C1 segment of cervical spinal cord (tissue), 14 donors: ENCODE data around the gene S1PR4.
A peak's percentile ranks its signal among the peaks of the same experiment; 100 is the strongest.
"Not testable (repeated sequence)": the region's sequence is repeated elsewhere in the genome, so short reads cannot be mapped to it uniquely, and the experiment has no call there.

Experiments
- DNase-seq, 14 donors: peaks; one replicate each; lab custom pipeline; 2025; lab: John Stamatoyannopoulos, UW

Gene S1PR4

DNA sequence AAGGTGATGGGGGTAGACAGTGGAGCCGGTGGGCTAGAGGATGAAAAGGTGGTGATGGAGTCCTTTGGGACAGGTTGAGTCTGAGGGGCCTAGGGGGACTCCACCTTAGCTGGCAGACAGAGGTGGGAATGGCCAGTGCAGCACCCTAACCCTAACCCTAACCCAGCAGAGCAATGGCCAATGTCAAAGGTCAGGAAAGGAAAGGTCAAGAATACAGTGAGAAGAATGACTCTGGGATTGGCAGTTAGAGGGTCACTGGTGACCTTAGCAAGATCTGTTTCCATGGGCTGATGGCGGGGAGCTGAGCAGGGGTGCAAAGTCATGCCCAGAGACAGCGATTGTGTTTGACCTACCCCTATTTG, 26.2 kb upstream of the S1PR4 start:
- no peak for DNase-seq

DNA sequence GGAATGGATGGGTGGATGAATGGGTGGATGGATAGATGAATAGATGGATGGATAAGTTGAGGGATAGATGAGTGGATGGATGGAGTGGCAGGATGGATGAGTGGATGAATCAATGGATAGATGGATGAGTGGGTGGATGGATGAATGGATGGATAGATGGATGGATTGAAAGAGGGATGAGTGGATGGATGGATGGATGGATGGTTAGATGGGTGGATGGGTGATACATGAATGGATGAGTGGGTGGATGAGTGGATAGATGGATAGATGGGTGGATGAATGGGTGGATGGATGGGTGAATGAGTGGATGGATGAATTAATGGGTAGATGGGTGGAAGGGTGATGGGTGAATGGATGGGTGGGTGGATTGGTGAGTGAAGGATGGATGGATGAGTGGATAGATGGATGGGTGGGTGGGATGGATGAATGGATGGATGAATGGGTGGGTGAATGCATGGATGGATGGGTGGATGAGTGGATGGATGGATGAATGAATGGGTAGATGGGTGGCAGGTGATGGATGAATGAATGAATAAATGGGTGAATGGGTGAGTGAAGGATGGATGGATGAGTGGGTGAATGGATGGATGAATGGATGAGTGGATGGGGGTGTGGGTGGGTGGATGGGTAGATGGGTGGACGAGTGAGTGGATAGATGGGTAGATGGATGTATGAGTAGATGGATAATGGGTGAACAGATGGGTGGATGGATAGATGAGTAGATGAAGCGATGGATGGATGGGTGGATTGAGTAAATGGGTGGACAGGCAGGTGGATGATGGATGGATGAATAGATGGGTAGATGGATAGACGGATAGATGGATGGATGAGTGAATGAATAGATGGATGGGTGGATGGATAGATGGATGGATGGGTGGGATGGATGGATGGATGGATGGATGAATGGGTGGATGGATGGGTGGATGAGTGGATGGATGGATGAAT, 25.0 kb upstream of the S1PR4 start:
- no peak for DNase-seq

DNA sequence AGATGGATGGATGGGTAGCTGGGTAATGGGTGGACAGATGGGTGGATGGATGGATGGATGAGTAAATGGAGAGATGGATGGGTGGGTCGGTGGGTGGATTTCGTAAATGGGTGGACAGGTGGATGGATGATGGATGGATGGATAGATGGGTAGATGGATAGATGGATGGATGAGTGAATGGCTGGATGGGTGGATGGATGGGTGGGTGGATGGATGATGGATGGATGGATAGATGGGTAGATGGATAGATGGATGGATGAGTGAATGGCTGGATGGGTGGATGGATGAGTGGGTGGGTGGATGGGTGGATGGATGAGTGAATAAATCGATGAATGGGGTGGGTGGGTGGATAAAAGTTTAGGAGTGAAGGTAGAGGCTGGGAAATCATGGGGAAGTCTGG, 24.1 kb upstream of the S1PR4 start:
- not testable (repeated sequence) for DNase-seq

DNA sequence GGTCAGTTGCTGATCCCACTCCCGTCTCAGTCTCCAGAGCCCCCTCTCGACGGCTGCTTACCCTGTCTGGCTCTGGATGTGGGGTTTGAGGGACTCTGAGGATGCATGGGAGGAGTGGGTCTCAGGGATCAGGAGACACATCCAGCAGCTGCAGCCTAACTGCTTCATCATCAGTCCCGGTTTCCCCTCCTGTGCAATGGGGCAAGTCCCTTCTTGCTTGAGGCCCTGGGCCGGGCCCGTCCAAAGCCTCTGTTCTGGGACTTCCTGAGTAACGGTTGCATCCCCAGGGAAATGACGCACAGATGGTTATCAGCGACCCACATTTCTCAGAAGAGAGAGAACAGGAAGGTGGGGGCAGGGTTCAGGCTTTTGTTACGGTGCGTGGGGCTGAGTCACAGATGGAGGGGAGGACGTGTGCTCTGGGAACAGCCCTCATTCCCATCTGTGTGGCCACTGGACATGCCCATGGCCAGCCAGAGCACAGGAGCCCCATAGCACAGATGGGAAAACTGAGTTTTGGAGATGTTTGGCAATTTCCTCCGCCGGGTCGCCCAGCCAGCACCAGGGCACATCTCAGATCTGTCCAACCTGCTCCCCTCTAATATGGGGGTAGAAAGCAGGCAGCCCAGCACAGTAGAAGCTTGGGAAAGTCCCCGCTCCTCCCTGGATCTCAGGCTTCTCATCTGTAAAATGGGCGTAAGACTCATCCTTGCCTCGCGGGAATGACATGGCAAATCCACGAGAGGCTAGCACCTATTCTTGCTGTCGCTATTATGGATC, 23.4 kb upstream of the S1PR4 start:
- no peak for DNase-seq

DNA sequence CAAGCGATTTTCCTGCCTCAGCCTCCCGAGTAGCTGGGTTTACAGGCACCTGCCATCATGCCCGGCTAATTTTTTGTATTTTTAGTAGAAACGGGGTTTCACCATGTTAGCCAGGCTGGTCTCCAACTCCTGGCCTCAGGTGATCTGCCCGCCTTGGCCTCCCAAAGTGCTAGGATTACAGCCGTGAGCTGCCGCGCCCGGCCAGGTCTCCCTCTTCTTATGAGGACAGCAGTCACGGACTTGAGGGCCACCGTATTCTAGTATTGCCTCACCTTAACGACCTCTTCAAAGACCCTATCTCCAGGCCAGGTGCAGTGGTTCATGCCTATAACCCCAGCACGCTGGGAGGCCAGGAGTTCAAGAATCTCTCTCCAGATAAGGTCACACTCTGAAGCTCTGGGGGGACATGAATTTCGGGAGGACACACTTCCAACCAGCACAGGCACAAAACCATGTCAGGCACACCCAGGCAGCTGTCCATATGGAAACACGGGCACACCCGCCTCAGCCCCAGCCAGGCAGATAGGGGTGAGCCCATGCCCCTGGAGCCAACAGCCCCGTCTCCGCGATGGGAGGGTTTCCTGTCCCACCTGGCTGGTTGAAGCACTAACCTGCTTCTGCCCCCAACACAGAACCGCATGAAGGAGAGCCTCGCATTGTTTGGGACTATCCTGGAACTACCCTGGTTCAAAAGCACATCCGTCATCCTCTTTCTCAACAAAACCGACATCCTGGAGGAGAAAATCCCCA, 21.3 kb upstream of the S1PR4 start:
- no peak for DNase-seq

DNA sequence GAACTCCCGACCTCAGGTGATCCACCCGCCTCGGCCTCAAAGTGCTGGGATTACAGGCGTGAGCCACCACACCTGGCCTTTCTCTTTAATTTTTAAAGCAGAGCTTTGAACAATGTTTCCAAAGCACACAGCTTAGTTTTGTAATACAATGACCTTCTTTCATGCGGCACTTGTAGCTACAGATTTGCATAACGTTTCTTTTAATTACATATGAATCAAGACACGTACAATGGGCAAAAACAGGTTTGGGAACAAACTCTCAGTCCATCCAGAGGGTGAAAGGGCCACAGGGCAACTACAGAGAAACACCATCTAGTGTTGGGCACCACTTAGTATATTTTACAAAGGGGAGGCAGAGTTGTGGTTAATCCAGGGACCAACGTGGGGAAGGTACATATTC, 19.0 kb upstream of the S1PR4 start:
- DNase-seq: no peak

DNA sequence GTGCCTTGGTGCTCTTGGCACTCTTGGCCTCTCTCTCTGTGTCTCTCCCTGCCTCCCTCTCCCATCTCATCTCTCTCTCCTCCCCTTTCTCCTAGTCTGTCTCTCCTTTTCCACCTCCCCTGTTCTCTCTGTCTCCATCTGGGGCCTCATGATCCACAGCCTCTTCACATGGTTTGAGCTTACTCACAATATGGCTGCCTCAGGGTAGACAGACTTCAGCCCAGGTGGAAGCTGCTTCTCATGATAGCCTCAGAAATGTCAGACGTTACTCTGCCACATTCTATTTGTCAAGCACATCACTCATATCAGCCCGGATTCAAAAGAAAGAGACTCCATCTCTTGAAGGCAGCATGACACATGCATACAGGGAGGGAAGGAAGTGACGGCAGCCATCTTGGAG, 18.4 kb upstream of the S1PR4 start:
- DNase-seq: no peak

DNA sequence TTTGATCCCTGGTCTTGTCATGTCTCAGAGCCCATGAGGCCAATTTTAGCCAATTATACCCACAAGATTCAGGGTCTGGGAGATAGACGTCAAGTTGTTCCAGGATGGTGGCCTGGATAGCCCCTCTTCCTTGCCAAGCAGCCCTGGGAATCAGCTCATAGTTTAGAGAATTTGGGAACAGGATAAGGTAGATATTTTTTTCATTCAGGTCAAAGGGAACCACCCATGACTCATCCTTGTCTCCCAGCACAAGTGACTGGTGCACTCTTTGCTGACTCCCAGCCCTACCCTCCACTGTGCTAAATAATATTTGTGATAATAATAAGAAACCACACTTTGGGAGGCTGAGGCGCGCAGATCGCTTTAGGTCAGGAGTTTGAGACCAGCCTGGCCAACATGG, 17.1 kb upstream of the S1PR4 start:
- no peak for DNase-seq

DNA sequence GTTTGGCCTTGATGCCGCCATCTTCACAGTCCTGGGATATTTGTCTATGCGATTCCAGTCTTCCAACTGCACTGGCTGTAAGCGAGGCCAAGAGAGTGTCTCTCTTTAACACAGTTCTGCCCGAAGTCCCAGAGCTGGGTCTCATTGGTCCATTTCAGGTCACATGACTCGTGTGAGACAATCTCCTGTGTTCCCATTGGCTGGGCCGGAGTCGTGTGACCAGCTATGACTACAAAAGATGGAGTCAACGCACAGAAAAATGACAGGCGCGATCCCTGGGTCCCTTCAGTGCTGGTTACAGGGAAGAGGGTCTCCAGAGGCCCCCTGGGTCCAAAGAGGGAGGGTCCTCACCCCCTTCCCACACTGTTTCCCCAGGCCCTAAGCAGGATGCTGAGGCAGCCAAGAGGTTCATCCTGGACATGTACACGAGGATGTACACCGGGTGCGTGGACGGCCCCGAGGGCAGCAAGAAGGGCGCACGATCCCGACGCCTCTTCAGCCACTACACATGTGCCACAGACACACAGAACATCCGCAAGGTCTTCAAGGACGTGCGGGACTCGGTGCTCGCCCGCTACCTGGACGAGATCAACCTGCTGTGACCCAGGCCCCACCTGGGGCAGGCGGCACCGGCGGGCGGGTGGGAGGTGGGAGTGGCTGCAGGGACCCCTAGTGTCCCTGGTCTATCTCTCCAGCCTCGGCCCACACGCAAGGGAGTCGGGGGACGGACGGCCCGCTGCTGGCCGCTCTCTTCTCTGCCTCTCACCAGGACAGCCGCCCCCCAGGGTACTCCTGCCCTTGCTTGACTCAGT, 15.9 kb upstream of the S1PR4 start:
- DNase-seq: no peak

DNA sequence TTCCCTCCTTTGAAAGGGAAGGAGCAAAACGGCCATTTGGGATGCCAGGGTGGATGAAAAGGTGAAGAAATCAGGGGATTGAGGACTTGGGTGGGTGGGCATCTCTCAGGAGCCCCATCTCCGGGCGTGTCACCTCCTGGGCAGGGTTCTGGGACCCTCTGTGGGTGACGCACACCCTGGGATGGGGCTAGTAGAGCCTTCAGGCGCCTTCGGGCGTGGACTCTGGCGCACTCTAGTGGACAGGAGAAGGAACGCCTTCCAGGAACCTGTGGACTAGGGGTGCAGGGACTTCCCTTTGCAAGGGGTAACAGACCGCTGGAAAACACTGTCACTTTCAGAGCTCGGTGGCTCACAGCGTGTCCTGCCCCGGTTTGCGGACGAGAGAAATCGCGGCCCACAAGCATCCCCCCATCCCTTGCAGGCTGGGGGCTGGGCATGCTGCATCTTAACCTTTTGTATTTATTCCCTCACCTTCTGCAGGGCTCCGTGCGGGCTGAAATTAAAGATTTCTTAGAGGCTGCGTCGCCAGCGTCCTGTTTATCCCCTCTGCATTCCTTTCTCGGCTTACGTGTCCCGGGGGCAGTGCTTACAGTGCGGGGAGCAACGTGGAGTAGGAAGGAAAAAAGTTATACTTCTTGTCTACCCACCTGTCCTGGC, 15.2 kb upstream of the S1PR4 start:
- DNase-seq: peak in 9 of 14 donors; percentile 4 to 52 (median 34)

DNA sequence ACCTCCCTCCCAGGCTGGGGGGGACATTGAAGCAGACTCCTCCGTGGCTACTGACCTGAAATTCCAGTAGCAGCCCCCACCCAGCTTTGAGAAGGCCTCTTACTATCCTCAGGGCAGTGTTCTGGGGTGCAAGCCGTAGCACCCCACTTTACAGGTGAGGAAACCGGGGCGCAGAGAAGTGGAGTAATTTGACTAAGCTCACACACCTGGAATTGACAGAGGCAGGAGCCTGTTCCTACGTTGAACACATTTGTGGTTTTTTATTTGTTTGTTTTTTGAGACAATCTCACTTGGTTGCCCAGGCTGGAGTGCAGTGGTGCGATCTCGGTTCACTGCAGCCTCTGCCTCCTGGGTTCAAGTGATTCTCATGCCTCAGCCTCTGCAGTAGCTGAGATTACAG, 14.6 kb upstream of the S1PR4 start:
- no peak for DNase-seq

DNA sequence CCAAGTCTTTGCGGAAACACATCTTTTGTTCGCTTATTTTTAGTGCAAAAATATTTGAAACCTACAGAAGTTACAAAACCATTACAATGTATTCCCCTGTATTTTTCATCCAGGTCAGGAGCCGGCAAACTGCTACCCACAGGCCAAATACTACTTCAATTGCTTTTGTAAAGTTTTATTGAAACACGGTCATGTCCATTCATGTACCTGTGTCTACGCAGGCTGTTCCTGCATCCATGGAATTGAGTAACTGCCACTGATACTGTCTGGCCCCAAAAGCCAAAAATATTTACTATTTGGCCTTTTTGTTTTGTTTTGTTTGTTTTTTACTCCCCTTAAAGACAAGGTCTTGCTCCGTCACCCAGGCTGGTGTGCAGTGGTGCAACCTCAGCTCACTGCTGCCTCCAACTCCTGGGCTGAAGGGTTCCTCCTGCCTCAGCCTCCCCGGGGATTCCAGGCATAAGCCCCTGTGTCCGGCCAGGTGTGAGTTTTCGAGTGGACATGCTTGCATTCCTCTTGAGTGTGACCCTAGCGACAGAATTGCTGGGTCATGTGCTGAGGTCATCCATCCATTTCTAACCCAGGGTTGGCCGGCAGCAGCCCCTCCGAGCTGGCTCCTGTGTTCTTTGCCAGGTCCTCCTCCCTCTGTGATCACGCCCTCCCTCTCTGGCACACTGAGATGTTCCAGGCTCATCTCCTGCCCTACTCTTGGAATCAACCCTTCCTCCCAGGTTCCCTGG, 10.9 kb upstream of the S1PR4 start:
- DNase-seq: no peak

DNA sequence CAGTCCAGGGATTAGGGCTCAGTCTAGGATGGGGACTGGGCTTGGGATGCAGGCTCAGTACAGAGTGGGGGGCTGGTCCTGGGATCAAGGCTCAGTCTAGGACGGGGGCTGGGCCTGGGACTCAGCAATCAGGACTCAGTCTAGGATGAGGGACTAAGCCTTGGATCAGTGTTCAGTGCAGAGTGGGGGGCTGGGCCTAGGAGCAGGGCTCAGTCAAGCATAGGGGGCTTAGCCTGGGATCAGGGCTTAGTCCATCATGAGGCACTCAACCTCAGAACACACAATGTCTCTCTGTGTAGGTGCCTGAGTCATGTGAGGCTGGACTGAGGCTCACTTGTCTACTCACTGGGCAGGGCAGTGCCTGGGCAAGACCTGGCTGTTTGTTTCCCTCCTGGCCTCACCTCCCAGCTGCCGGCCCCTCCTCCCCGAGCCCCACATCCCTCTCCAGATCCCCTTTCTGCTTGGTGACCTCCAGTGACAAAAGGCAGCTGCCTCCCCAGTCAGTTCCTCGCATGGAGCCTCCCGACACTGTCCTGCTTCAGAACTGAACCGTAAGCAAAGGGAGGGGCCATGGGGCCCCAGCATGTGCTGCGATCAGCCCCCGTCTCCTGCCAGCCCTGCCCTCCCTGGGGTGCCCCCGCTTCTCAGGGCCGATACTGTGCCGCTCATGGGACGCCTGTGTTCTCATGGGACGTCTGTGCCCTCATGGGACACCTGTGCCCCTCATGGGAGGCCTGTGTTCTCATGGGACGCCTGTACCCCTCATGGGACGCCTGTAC, 6.5 kb upstream of the S1PR4 start:
- DNase-seq: no peak

DNA sequence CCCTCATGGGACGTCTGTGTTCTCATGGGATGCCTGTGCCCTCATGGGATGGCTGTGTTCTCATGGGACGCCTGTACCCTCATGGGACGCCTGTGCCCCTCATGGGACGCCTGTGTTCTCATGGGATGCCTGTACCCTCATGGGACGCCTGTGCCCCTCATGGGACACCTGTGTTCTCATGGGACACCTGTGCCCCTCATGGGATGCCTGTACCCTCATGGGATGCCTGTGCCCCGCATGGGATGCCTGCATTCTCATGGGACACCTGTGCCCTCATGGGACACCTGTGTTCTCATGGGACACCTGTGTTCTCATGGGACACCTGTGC, 5.9 kb upstream of the S1PR4 start:
- not testable (repeated sequence) for DNase-seq

DNA sequence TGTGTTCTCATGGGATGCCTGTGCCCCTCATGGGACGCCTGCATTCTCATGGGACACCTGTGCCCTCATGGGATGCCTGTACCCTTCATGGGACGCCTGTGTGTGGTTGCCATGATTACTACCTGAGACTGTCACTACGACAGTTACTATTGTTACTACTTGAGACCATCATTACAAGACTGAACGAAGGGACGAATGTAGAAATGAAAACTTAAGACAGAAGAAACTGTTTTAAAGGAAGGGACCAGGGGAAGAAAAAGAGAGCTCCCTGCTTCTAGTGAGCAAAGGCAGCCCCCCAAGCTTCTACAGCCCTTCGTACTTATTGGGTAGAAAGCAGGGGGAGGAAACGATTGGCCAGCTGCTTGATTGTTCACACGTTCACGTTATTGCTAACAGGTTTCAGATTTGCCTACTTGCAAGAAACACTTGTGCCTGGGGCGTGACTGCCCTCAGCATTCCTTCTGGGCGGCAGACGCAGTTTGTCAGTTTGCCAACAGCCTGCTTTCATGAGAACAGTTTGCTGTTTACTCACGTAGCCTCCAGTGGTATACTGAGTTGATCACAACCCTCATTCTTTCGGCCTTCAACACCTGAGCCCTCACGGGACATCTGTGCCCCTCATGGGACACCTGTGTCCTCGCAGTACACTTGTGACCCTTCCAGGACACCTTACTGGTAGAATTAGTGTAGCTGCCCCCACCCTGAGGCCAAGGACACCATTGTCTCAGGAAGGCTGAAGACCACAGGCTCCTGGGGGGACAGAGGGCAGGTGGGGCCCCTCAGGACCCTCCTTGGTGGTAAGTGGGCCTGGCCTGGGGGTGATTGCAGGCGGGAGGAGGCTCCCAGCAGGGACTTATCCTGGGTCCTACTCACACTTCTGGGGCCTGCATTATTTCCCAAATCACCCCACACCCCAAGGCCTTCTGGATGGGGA, 2.5 kb upstream of the S1PR4 start:
- DNase-seq: no peak

DNA sequence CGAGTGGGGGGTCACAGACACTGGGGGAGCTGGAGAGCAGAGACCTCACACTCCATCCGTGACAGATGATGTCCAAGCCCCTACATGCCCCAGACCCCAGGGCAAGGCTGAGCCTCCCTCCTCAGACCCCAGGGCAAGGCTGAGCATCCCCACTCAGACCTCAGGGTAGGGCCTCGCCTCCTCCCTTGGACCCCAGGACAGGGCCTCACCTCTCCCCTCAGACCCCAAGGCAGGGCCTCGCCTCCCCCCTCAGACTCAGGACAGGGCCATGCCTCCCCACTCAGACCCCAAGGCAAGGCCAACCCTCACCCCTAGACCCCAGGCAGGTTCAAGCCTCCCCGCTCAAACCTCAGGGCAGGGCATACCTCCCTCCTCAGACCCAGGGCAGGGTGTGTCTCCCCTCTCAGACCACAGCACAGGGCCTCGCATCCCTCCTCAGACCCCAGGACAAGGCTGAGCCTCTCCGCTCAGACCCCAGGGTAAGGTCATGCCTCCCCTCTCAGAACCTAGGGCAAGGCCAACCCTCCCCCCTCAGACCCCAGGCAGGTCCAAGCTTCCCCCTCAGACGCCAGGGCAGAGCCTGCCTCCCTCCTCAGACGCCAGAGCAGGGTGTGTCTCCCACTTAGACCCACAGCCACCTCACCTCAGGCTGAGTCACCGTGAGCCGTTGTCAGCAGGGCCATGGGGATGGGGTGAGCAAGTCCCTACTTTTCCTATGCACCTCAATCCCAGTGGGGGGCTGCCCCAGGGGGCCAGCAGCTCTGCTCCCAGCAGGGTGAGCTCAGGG, 1.7 kb upstream of the S1PR4 start:
- no peak for DNase-seq

DNA sequence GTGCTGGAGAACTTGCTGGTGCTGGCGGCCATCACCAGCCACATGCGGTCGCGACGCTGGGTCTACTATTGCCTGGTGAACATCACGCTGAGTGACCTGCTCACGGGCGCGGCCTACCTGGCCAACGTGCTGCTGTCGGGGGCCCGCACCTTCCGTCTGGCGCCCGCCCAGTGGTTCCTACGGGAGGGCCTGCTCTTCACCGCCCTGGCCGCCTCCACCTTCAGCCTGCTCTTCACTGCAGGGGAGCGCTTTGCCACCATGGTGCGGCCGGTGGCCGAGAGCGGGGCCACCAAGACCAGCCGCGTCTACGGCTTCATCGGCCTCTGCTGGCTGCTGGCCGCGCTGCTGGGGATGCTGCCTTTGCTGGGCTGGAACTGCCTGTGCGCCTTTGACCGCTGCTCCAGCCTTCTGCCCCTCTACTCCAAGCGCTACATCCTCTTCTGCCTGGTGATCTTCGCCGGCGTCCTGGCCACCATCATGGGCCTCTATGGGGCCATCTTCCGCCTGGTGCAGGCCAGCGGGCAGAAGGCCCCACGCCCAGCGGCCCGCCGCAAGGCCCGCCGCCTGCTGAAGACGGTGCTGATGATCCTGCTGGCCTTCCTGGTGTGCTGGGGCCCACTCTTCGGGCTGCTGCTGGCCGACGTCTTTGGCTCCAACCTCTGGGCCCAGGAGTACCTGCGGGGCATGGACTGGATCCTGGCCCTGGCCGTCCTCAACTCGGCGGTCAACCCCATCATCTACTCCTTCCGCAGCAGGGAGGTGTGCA, 587 bp downstream of the S1PR4 start:
- DNase-seq: no peak
